HG02759 (cell line): ENCODE results near the gene MAD1L1.

Experiments used
- ATAC-seq: cut with Tn5 transposase; IDR thresholded peaks from one replicate; pipeline ENCODE4 v1.9.1; 2021; ENCODE audit warnings: mild to moderate bottlenecking, moderate library complexity; ENCODE audit not compliant: unreplicated experiment

Gene MAD1L1

GRCh38 chr7:2107386-2108070 is 125.2 kb downstream of the MAD1L1 start:
- no peak for ATAC-seq

GRCh38 chr7:2106924-2107323 is 125.8 kb downstream of the MAD1L1 start:
- no peak for ATAC-seq

DNA sequence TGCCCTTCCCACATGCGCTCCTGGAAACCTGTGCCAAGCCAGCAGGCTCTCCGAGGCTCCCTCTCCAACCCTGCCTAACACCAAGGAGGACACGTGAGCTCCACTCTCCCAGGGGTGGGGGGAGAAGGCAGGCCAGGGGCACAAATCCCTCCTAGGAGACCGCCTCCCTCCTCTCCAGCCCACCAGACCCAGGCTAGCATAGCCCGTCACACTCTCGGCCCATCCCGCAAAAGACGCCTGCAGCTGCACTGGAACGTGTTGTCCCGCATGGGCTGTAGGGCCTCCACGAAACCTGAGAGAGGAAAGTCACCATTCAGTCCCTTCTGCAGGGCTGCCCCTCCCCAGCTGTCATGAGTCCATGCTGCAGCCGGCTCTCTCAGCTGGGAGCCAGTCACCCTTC is 126.3 kb downstream of the MAD1L1 start:
- no peak for ATAC-seq

GRCh38 chr7:2105917-2106316 is 126.8 kb downstream of the MAD1L1 start:
- no peak for ATAC-seq

DNA sequence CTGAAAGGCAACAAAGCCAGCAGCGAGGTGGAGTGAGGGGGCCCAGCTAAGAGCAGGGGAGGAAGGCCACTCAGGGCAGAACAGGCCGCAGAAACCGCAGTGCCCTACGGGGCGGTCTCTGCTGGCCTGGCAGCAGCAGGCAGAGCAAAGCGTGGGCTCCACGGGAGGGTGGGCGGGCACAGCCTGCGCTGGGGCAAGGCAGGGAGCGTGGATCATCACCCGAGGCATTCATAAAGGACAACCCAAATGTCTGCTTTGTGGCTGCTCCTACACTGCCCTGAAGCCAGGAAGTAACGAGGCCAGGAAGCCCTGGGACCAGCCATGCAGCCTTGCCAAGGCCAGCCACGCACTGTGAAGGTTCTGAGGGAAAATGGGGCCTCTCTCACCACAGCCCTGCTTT is 127.5 kb downstream of the MAD1L1 start:
- no peak for ATAC-seq

GRCh38 chr7:2104716-2105115 is 128.0 kb downstream of the MAD1L1 start:
- ATAC-seq = no peak

DNA sequence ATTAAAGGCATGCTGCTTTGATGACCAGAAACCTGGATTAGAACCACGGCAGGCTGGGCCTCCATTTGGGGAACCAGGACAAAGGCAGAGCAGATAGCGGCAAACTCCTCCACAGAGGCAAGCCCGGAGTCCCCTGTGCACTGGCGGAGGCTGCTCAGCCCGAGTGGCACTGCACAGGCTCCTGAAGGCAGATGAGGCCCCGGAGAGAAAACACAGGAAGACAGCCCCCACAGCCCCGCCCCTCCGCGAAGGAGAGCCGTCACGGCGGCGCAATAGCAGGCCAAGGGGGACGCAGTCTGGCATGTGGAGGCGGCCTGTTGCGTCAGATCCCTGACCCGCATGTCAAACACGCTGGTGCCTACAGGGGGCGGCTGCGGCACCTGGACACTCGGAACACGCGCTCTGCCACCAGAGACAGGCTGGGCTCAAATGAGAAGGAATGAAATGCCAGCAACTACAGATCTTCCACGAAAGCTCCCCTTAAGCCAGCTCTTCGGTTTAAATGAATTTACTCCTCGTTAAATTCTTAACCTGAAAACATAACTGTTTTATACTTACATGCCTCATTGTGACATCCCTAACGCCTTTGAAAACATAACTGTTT is 128.5 kb downstream of the MAD1L1 start:
- peak; percentile 49 for ATAC-seq

DNA sequence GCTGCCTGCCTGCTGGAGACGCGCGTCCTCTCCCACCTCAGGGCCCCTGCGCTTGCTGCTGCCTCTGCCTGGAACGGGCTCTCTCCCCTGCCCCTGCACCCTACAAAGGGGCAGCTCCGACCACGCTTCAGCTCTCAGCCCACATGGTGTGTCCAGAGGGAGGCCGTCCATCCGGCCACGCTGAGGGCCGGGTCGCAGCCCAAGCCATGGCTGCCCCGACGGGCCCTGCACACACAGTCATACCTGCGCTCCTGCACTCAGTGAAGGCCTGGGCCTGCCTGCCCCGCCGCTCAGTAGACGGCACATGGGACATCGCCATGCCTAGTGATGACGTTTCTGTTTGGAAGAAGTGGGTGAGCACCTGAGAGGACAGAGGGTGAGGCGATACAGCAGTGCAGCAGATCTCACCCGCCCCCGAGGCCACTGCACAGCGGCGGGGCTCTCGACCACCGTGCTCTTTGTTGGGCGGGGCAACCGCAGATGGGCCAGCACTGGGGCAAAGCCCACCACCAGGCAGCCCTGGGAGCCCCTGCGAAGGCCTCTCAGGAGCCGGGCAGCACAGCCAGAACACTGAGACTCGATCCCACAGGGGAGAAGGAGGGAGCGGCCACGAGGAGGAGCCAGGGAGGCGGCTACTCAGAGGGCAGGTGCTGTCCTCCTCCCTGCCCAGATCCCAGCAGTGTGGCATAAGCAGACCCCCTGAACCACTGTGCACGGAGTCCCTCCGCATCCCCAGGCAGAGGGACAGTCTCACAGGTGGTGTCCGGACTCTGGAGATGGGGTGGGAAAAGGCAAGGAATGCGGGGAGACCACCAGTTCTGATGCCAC is 129.5 kb downstream of the MAD1L1 start:
- ATAC-seq = no peak

DNA sequence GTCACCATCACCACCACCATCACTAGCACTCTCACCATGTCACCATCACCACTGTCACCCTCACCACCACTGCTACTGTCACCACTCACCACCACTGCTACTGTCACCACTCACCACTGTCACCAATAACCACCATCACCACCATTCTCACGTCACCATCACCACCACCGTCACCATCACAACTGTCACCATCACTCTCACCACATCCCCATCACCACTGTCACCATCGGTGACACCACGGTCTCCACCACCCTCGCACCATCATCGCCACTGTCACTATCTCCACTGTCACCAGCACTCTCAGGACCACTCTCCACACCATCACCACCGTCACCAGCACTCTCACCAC is 130.4 kb downstream of the MAD1L1 start:
- ATAC-seq = no peak

- no peak for ATAC-seq
Observed at GRCh38 chr7:2101630-2102374, 130.9 kb downstream of the MAD1L1 start.

GRCh38 chr7:2100278-2101208 is 132.2 kb downstream of the MAD1L1 start:
- peak; percentile 70 for ATAC-seq

GRCh38 chr7:2099048-2099957 is 133.4 kb downstream of the MAD1L1 start:
- peak; percentile 38 for ATAC-seq

GRCh38 chr7:2098496-2098895 is 134.2 kb downstream of the MAD1L1 start:
- no peak for ATAC-seq

DNA sequence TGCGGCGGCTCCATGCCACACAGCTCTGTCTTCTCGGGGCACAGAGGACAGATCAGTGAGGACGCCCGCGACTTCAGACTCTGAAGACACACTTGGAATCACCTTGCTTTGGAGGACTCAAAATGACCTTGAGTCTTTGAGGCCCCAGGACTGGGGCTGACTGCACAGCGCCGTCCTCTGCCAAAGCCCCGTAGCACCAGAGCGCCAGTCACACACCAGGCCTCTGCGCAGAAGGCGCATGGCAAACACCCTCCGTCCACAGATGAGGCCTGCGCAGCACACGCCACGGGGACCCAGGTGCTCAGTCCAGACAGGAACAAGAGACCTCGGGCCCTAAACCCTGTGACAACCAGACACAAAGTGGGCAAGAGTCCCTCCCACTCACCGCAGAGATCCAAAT is 134.7 kb downstream of the MAD1L1 start:
- no peak for ATAC-seq

DNA sequence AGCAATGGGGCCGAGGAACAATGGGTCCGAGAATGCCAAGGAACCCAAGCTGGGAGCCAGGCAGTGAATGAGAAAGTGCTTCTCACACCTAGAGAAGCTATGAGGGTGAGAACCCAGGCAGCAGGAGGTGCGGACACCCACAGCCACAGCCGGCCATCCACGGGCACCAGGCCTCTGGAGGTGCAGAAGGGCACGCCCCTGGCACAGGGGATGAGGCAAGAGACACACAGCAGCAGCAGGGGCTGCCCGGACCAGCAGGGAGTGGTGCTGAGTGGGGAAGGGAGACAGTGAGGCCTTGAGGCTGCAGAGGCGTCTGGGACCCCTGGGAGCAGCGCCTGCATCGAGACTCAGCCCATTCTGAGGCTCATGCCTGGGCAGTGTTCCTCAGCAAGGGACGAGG is 135.3 kb downstream of the MAD1L1 start:
- no peak for ATAC-seq

DNA sequence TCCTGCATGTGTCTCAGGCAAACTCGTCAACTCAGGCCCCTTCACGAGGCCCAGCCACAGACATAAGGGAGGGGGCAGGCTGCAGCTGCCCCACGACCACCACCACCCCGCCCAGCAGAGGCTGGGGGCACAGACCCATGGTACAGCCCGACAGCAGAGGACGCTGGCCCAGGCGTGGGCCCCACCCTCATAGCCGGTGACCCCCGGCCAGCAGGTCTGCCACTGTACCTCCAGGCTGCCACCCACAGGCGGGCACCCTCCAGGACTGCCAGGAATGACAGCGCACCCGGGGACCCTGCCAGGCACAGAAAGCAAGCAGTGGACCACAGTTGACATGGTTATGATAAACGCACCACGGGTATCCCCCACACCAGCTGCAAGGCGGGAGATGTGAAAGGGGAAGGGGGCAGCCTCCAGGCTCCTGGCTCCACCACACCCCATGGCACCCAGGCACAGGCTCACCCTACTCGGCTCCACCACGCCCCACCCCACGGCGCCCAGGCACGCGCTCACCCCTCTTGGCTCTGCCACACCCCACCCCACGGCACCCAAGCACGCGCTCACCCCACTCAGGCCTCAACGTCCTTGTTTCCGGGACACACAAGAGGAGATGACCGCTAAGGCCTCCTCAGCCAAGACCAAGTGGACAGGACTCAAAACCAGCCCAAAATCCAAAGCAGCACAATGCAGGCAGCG is 135.9 kb downstream of the MAD1L1 start:
- ATAC-seq = no peak

GRCh38 chr7:2095436-2095835 is 137.3 kb downstream of the MAD1L1 start:
- no peak for ATAC-seq

DNA sequence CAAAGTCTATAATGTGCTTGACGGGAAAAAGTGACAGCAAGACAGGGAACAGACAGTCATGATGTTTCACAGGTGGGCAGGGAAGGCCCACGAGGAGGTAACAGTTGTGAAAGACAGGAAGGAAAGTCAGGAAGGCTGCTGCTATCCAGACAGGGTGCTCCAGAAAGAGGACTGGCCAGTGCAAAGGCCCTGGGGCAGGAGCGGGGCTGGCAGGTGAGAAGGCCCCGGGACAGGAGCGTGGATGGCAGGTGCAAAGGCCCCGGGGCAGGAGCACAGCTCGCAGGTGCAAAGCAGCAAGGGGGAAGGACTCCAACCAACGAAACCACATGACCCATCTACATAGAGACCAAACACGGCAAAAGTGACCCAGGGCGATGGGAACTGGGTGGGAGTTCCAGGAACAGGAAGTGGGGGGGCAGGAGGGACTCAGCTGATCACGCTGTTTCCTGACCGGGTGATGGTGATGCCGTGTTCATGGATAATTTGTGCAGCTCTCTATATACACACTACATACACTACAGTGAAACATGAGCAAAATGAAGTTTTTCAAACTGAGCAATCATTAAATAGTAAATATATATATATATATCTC is 138.2 kb downstream of the MAD1L1 start:
- ATAC-seq = no peak
